HL-60 (cell line): Measurements from ENCODE around the gene COQ5.
"Not testable (repeated sequence)": the region's sequence is repeated elsewhere in the genome, so short reads cannot be mapped to it uniquely, and the experiment has no call there.

Source experiments
- DNase-seq, 2 experiments: peaks; one replicate each; pipeline ENCODE4 v3.0.0-alpha.2; 2010 to 2020; ENCODE audit warnings: low read depth in 1 of 2, low spot score in 1 of 2
- H3K27ac ChIP-seq: fragments of 250-450 bp; sonication (Bioruptor Pico); replicated peaks from 2 replicates; pipeline ENCODE4 v1.5.1; 2020; ENCODE audit warnings: mild to moderate bottlenecking, moderate library complexity
- H3K27me3 ChIP-seq: fragments of 250-450 bp; sonication (Bioruptor Pico); 2 replicates; pipeline ENCODE4 v1.5.1; 2021; ENCODE audit warnings: mild to moderate bottlenecking, moderate library complexity; ENCODE audit not compliant: insufficient read depth, poor library complexity, severe bottlenecking
- H3K4me3 ChIP-seq: replicated peaks from 2 replicates; pipeline ENCODE4 v1.5.1; 2011; ENCODE audit warnings: mild to moderate bottlenecking, control low read depth, low read length; ENCODE audit not compliant: insufficient read depth
- GABPA ChIP-seq: IDR thresholded peaks from 2 replicates; pipeline ENCODE4 v1.6.1; 2012; ENCODE audit warnings: low read depth
- POLR2AphosphoS5 ChIP-seq: IDR thresholded peaks from 2 replicates; pipeline ENCODE4 v1.6.1; 2012; ENCODE audit warnings: low read depth
- SPI1 ChIP-seq: IDR thresholded peaks from 2 replicates; pipeline ENCODE4 v1.6.1; 2012; ENCODE audit warnings: low read depth, mild to moderate bottlenecking, borderline replicate concordance
- TF ChIP-seq, protein P1 (sequence below): IDR thresholded peaks from one replicate; pipeline ENCODE4 v1.5.1; 2011; ENCODE audit warnings: low read length, control low read depth, inconsistent platforms; ENCODE audit not compliant: insufficient read depth
- TF ChIP-seq, protein P2 (sequence below): IDR thresholded peaks from 2 replicates; pipeline ENCODE4 v1.6.1; 2012; ENCODE audit warnings: low read depth; ENCODE audit not compliant: insufficient replicate concordance

COQ5 gene

DNA sequence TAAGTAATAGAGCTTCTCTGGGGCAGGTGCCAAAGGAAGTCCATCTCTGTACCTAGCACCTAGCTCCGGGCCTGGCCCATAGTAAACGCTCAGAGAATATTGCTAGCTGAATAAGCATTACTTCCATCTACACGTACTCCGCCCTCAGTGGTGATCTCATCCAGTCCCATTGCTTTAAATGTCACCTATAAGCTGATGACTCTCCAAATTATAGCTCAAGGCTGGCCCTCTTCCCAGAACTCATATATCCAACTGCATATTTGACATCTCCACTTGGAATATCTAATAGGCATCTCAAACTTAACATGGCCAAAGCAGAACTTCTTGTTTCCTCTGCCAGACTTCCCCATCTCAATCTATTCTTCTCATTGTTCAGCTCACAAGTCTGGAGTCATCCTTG is 39.9 kb downstream of the COQ5 start:
- Histone ChIP-seq H3K27me3 (no peaks in the 10 kb centered on the region), H3K27ac (no peak overlapping the region), H3K4me3 (no peak overlapping the region)
- no peak for DNase-seq
- TF ChIP-seq, protein P1, sequence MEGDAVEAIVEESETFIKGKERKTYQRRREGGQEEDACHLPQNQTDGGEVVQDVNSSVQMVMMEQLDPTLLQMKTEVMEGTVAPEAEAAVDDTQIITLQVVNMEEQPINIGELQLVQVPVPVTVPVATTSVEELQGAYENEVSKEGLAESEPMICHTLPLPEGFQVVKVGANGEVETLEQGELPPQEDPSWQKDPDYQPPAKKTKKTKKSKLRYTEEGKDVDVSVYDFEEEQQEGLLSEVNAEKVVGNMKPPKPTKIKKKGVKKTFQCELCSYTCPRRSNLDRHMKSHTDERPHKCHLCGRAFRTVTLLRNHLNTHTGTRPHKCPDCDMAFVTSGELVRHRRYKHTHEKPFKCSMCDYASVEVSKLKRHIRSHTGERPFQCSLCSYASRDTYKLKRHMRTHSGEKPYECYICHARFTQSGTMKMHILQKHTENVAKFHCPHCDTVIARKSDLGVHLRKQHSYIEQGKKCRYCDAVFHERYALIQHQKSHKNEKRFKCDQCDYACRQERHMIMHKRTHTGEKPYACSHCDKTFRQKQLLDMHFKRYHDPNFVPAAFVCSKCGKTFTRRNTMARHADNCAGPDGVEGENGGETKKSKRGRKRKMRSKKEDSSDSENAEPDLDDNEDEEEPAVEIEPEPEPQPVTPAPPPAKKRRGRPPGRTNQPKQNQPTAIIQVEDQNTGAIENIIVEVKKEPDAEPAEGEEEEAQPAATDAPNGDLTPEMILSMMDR, result no peak
- TF ChIP-seq SPI1 (no peak), POLR2AphosphoS5 (no peak), GABPA (no peak)
- TF ChIP-seq, protein P2, sequence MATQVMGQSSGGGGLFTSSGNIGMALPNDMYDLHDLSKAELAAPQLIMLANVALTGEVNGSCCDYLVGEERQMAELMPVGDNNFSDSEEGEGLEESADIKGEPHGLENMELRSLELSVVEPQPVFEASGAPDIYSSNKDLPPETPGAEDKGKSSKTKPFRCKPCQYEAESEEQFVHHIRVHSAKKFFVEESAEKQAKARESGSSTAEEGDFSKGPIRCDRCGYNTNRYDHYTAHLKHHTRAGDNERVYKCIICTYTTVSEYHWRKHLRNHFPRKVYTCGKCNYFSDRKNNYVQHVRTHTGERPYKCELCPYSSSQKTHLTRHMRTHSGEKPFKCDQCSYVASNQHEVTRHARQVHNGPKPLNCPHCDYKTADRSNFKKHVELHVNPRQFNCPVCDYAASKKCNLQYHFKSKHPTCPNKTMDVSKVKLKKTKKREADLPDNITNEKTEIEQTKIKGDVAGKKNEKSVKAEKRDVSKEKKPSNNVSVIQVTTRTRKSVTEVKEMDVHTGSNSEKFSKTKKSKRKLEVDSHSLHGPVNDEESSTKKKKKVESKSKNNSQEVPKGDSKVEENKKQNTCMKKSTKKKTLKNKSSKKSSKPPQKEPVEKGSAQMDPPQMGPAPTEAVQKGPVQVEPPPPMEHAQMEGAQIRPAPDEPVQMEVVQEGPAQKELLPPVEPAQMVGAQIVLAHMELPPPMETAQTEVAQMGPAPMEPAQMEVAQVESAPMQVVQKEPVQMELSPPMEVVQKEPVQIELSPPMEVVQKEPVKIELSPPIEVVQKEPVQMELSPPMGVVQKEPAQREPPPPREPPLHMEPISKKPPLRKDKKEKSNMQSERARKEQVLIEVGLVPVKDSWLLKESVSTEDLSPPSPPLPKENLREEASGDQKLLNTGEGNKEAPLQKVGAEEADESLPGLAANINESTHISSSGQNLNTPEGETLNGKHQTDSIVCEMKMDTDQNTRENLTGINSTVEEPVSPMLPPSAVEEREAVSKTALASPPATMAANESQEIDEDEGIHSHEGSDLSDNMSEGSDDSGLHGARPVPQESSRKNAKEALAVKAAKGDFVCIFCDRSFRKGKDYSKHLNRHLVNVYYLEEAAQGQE, result no peak

DNA sequence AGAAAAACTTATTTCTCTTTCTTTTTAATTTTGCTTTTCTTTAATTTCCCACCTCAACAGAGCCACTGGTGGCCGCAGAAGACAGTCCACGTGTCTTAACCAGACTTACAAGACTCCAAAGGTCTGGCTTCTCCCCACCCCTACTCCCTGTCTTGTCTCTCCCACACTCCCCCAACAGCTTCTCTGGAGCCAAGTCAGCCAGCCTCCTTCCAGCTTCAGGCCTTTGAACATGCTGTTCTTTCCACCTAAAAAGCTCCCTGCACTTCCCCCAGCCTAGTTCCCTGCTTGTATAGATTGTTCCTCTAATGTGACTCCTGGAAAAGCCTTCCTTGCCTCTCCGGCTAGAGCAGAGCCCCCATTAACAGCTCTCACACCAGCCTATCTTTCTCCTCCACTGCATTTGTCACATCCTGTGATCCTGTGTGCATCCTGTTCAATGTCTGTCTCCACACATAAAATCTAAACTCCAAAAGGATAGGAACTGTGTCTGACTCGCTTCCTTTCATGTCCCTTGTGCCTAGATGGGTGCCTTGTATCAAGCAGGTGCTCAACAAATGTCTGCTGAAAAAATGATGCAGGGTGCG is 40.8 kb downstream of the COQ5 start:
- no peak overlapping the region for H3K27ac ChIP-seq

DNA sequence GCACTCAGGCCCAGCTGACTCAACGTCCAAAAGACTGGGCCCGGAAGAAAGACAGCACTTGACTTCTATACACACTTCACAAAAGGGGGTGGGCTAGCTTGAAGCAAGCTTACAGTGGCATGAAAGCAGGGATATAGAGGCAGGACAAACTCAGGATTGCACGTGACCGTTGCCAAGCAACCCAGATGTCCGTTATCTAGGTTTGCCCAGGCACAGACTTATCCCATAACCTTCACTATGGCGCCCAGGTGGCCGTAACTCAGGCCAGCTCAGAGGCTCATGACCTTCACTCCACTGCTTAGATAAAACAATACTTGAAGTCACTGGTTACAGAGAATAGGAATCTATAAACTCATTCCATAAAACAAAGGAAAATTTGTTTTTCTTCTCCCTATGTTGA is 41.4 kb downstream of the COQ5 start:
- H3K27ac ChIP-seq, DNase-seq, H3K27me3 ChIP-seq, H3K4me3 ChIP-seq: not testable (repeated sequence)

More for the DNA sequence above, 40.8 kb downstream of the COQ5 start:
- H3K27me3 ChIP-seq, result no peaks in the 10 kb centered on the region
- no peak for DNase-seq
- TF ChIP-seq, protein P2, result no peak
- no peak for TF ChIP-seq SPI1
- no peak for TF ChIP-seq POLR2AphosphoS5
- TF ChIP-seq GABPA, result no peak
- TF ChIP-seq, protein P1, result no peak
- no peak overlapping the region for H3K4me3 ChIP-seq

DNA sequence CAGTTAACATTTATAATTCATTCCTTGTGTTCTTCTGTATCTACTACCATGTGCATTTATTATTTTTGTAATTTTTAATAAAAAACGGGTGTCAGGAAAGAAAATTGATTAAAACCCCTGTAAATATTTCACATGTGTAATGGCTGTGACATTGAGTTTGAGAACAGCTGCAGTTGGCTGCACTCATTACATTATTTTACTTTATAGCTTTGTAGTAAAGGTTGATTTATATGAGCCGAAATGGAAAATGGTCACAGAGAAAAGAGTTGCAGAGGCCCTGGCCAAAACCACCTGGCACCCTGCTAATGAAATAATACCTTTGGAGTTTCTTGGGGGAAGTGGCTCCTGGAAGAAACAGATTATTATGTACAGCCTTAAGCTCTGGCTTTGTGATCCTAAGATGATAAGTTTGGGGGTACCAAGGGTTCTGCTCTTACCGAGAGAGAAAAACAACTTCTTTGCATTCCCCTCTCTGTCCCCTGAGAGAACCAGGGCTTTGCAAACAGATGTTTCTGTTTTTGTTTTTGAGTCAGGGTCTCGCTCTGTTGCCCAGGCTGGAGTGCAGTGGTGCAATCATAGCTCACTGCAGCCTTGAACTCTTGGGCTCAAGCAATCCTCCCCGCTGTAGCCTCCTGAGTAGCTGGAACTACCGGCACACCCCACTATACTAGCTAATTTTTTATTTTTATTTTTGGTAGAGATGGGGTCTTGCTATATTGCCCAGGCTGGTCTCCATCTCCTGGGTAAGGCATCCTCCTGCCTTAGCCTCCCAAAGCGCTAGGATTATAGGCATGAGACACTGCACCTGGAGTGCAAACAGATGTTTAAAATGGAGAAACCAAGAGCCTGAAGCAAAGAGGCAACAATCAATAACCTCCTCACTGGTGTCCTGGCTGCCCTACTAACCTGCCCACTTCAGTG is 42.7 kb downstream of the COQ5 start:
- no peak overlapping the region for H3K27ac ChIP-seq
- no peaks in the 10 kb centered on the region for H3K27me3 ChIP-seq
- DNase-seq, result no peak
- H3K4me3 ChIP-seq, result no peak overlapping the region
- TF ChIP-seq, protein P2, result no peak
- TF ChIP-seq SPI1 (no peak), GABPA (no peak)
